H9 (cell line): ENCODE results near the gene GSTT2B. TPM values are rescaled to one million over a fixed set of nuclear protein-coding genes. Genes with fewer than 3 reads are reported as not detected.

Experiments
- DNase-seq: peaks from one replicate; pipeline ENCODE4 v3.0.0-alpha.2; 2017
- H2AFZ ChIP-seq: one replicate; pipeline ENCODE4 v1.6.1; 2013; ENCODE audit warnings: mild to moderate bottlenecking, low read length, control low read depth, moderate library complexity
- H2AK5ac ChIP-seq: 2 replicates; pipeline ENCODE4 v1.6.1; 2013; ENCODE audit warnings: low read length, control low read depth, mixed read lengths; ENCODE audit not compliant: insufficient read length
- H2BK120ac ChIP-seq: one replicate; pipeline ENCODE4 v1.6.1; 2013; ENCODE audit warnings: low read depth, mild to moderate bottlenecking, low read length, control low read depth, inconsistent platforms; ENCODE audit not compliant: poor library complexity, severe bottlenecking
- H2BK12ac ChIP-seq: 2 replicates; pipeline ENCODE4 v1.6.1; 2013; ENCODE audit warnings: low read length, control low read depth, mixed read lengths, low read depth; ENCODE audit not compliant: insufficient read length
- H2BK15ac ChIP-seq: 2 replicates; pipeline ENCODE4 v1.6.1; 2013; ENCODE audit warnings: low read depth, low read length, control low read depth
- H2BK20ac ChIP-seq: one replicate; pipeline ENCODE4 v1.6.1; 2013; ENCODE audit warnings: low read depth, mild to moderate bottlenecking, low read length, control low read depth, inconsistent platforms; ENCODE audit not compliant: poor library complexity, severe bottlenecking
- H2BK5ac ChIP-seq: 2 replicates; pipeline ENCODE4 v1.6.1; 2013; ENCODE audit warnings: low read length, control low read depth, mixed read lengths; ENCODE audit not compliant: insufficient read length
- H3K14ac ChIP-seq: 2 replicates; pipeline ENCODE4 v1.6.1; 2013; ENCODE audit warnings: low read length, control low read depth; ENCODE audit not compliant: insufficient read depth
- H3K18ac ChIP-seq: 2 replicates; pipeline ENCODE4 v1.6.1; 2013; ENCODE audit warnings: low read depth, mild to moderate bottlenecking, mixed read lengths, low read length, control low read depth; ENCODE audit not compliant: insufficient read length
- H3K23ac ChIP-seq: 2 replicates; pipeline ENCODE4 v1.6.1; 2013; ENCODE audit warnings: low read length, control low read depth, mixed read lengths, low read depth; ENCODE audit not compliant: insufficient read length
- H3K23me2 ChIP-seq: 2 replicates; pipeline ENCODE4 v1.6.1; 2013; ENCODE audit warnings: low read depth, mild to moderate bottlenecking, mixed read lengths, low read length, control low read depth; ENCODE audit not compliant: insufficient read length, poor library complexity, severe bottlenecking
- H3K27ac ChIP-seq: 2 replicates; pipeline ENCODE4 v1.5.1; 2013; ENCODE audit warnings: low read length, control low read depth, mixed read lengths, low read depth; ENCODE audit not compliant: insufficient read length
- H3K27me3 ChIP-seq: 2 replicates; pipeline ENCODE4 v1.6.1; 2013; ENCODE audit warnings: low read length, control low read depth, inconsistent platforms; ENCODE audit not compliant: insufficient read depth
- H3K4ac ChIP-seq: 2 replicates; pipeline ENCODE4 v1.6.1; 2013; ENCODE audit warnings: low read depth, mild to moderate bottlenecking, control low read depth, inconsistent platforms, low read length, moderate library complexity
- H3K4me1 ChIP-seq: 2 replicates; pipeline ENCODE4 v1.6.1; 2013; ENCODE audit warnings: low read length, control low read depth, inconsistent platforms; ENCODE audit not compliant: insufficient read depth
- H3K4me2 ChIP-seq: 2 replicates; pipeline ENCODE4 v1.6.1; 2013; ENCODE audit warnings: low read length, control low read depth, mixed read lengths; ENCODE audit not compliant: insufficient read length, insufficient read depth
- H3K56ac ChIP-seq: 2 replicates; pipeline ENCODE4 v1.6.1; 2013; ENCODE audit warnings: low read depth, mild to moderate bottlenecking, mixed read lengths, low read length, control low read depth; ENCODE audit not compliant: insufficient read length
- H3K79me1 ChIP-seq: 2 replicates; pipeline ENCODE4 v1.6.1; 2013; ENCODE audit warnings: low read depth, mild to moderate bottlenecking, moderate library complexity, low read length, control low read depth, inconsistent platforms; ENCODE audit not compliant: insufficient read depth, poor library complexity, severe bottlenecking
- H3K79me2 ChIP-seq: 2 replicates; pipeline ENCODE4 v1.6.1; 2013; ENCODE audit warnings: low read length, control low read depth, inconsistent platforms; ENCODE audit not compliant: insufficient read depth
- H3K9ac ChIP-seq: 2 replicates; pipeline ENCODE4 v1.6.1; 2013; ENCODE audit warnings: low read length, control low read depth, mixed read lengths; ENCODE audit not compliant: insufficient read length; ENCODE audit errors: extremely low read depth
- H3K9me3 ChIP-seq: one replicate; pipeline ENCODE4 v1.6.1; 2013; ENCODE audit warnings: low read depth, low read length, inconsistent platforms; ENCODE audit not compliant: control insufficient read depth
- H3T11ph ChIP-seq: one replicate; pipeline ENCODE4 v1.6.1; 2013; ENCODE audit warnings: mild to moderate bottlenecking, low read length, control low read depth, inconsistent platforms
- H4K20me1 ChIP-seq: one replicate; pipeline ENCODE4 v1.6.1; 2013; ENCODE audit not compliant: control insufficient read depth, insufficient read length, insufficient read depth
- H4K5ac ChIP-seq: 2 replicates; pipeline ENCODE4 v1.6.1; 2013; ENCODE audit warnings: low read depth, mild to moderate bottlenecking, mixed read lengths, low read length, control low read depth; ENCODE audit not compliant: insufficient read length
- H4K8ac ChIP-seq: replicated peaks from 2 replicates; pipeline ENCODE4 v1.6.1; 2013; ENCODE audit warnings: low read length, control low read depth, mixed read lengths, low read depth; ENCODE audit not compliant: insufficient read length
- H4K91ac ChIP-seq: 2 replicates; pipeline ENCODE4 v1.6.1; 2013; ENCODE audit warnings: low read depth, mild to moderate bottlenecking, moderate library complexity, mixed read lengths, low read length, control low read depth; ENCODE audit not compliant: insufficient read length
- H3K27ac Mint-ChIP-seq, 3 experiments: 2 replicates in 2 of 3; 3 replicates in 1 of 3; pipeline ENCODE4 v1.8.0; 2020 to 2021; ENCODE audit warnings: mixed read lengths in 3 of 3, mild to moderate bottlenecking in 1 of 3, moderate library complexity in 1 of 3
- H3K27me3 Mint-ChIP-seq: 2 replicates; pipeline ENCODE4 v1.8.0; 2021; ENCODE audit warnings: low read depth, mild to moderate bottlenecking, moderate library complexity, mixed read lengths
- H3K36me3 Mint-ChIP-seq, 3 experiments: 2 replicates in 2 of 3; 3 replicates in 1 of 3; pipeline ENCODE4 v1.8.0; 2020 to 2021; ENCODE audit warnings: low read depth in 3 of 3, mixed read lengths in 3 of 3; ENCODE audit not compliant: insufficient read depth in 1 of 3
- H3K4me1 Mint-ChIP-seq, 2 experiments: 2 replicates each; pipeline ENCODE4 v1.8.0; 2020; ENCODE audit warnings: mixed read lengths in 2 of 2
- H3K4me3 Mint-ChIP-seq, 2 experiments: 2 replicates in 1 of 2; 3 replicates in 1 of 2; pipeline ENCODE4 v1.8.0; 2020 to 2021; ENCODE audit warnings: mild to moderate bottlenecking in 2 of 2, mixed read lengths in 2 of 2, moderate library complexity in 1 of 2
- H3K9me3 Mint-ChIP-seq, 2 experiments: 2 replicates in 1 of 2; 3 replicates in 1 of 2; pipeline ENCODE4 v1.8.0; 2020; ENCODE audit warnings: mild to moderate bottlenecking in 2 of 2, mixed read lengths in 2 of 2, moderate library complexity in 1 of 2
- WGBS: extraction: QIAGEN DNeasy Blood & Tissue Kit; methylation state at CpG from one replicate; pipeline ENCODE4 v1.1.7; 2013; ENCODE audit warnings: missing lambda C conversion rate, low lambda C conversion rate, mixed read lengths; ENCODE audit not compliant: insufficient read length; ENCODE audit errors: extremely low coverage; 5-methylcytosine and 5-hydroxymethylcytosine counted together
- total RNA-seq: library from RNA; stranded (reverse); gene quantifications from 2 replicates; pipeline ENCODE4 v1.2.1, GENCODE V29; 2021
- TF ChIP-seq, protein P1 (sequence below): fragments of 200-600 bp; sonication (generic); conservative IDR thresholded peaks from 3 replicates; pipeline ENCODE4 v1.8.0; 2021; ENCODE audit warnings: antibody characterized with exemption, mild to moderate bottlenecking

GSTT2B gene
- total RNA-seq, 1 experiment from 2014 or later = 4.5 TPM

DNA sequence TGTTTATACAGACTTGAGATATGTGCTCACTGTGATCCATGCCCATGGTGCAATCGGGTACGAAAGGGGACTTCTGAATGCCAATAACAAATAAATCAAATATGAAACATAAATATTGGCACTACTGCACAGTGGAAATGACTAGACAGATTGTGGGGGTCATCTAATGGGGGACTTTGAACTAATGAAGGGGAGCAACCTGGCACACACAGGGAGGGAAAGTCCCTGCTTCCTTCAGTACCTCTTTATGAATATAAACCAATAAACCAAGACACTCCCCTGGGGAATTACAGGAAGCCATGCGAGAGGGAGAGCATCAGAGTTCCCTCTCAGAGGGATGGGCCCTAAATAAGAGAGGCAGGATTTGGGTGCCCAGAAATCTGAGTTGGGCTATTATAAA is 45.7 kb downstream of the GSTT2B start:
- Histone ChIP-seq H2BK15ac (no peak overlapping the region), H3K79me1 (no peaks in the 10 kb centered on the region), H2AFZ (no peak overlapping the region), H3T11ph (no peak overlapping the region), H4K91ac (no peak overlapping the region), H4K5ac (no peak overlapping the region), H3K9ac (no peak overlapping the region), H3K27ac (no peak overlapping the region), H2BK20ac (no peak overlapping the region), H3K23ac (no peak overlapping the region), H3K23me2 (peaks cover 7% of the 10 kb centered on the region), H3K4me2 (no peak overlapping the region), H3K18ac (no peak overlapping the region), H3K9me3 (no peaks in the 10 kb centered on the region), H3K4ac (no peak overlapping the region), H3K56ac (no peak overlapping the region), H3K14ac (no peak overlapping the region), H3K4me1 (no peaks in the 10 kb centered on the region), H3K27me3 (no peaks in the 10 kb centered on the region), H2BK120ac (no peak overlapping the region), H2BK5ac (no peak overlapping the region), H4K20me1 (no peaks in the 10 kb centered on the region), H3K79me2 (no peaks in the 10 kb centered on the region), H2AK5ac (no peak overlapping the region), H2BK12ac (no peak overlapping the region), H4K8ac (no peak overlapping the region)
- DNase-seq = peak; percentile 8
- Mint-ChIP-seq H3K36me3 (peaks cover 6 to 30% (median 24%) of the 10 kb centered on the region in 3 experiments), H3K27me3 (no peaks in the 10 kb centered on the region), H3K27ac (no peak overlapping the region), H3K4me3 (no peak overlapping the region), H3K9me3 (peaks cover 5 to 16% of the 10 kb centered on the region in 2 experiments; a peak in 3 of 5 replicates), H3K4me1 (peaks cover 13 to 16% of the 10 kb centered on the region in 2 experiments)
- WGBS = no CpG with 5 or more reads among the region's 3 CpGs
- TF ChIP-seq, protein P1, sequence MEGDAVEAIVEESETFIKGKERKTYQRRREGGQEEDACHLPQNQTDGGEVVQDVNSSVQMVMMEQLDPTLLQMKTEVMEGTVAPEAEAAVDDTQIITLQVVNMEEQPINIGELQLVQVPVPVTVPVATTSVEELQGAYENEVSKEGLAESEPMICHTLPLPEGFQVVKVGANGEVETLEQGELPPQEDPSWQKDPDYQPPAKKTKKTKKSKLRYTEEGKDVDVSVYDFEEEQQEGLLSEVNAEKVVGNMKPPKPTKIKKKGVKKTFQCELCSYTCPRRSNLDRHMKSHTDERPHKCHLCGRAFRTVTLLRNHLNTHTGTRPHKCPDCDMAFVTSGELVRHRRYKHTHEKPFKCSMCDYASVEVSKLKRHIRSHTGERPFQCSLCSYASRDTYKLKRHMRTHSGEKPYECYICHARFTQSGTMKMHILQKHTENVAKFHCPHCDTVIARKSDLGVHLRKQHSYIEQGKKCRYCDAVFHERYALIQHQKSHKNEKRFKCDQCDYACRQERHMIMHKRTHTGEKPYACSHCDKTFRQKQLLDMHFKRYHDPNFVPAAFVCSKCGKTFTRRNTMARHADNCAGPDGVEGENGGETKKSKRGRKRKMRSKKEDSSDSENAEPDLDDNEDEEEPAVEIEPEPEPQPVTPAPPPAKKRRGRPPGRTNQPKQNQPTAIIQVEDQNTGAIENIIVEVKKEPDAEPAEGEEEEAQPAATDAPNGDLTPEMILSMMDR = no peak
